H9 (cell line): ENCODE results near the gene GLT6D1. TPM values are rescaled to one million over a fixed set of nuclear protein-coding genes. Genes with fewer than 3 reads are reported as not detected.

Experiments
- DNase-seq: peaks from one replicate; pipeline ENCODE4 v3.0.0-alpha.2; 2017
- H2AFZ ChIP-seq: one replicate; pipeline ENCODE4 v1.6.1; 2013; ENCODE audit warnings: mild to moderate bottlenecking, low read length, control low read depth, moderate library complexity
- H2AK5ac ChIP-seq: 2 replicates; pipeline ENCODE4 v1.6.1; 2013; ENCODE audit warnings: low read length, control low read depth, mixed read lengths; ENCODE audit not compliant: insufficient read length
- H2BK120ac ChIP-seq: one replicate; pipeline ENCODE4 v1.6.1; 2013; ENCODE audit warnings: low read depth, mild to moderate bottlenecking, low read length, control low read depth, inconsistent platforms; ENCODE audit not compliant: poor library complexity, severe bottlenecking
- H2BK12ac ChIP-seq: 2 replicates; pipeline ENCODE4 v1.6.1; 2013; ENCODE audit warnings: low read length, control low read depth, mixed read lengths, low read depth; ENCODE audit not compliant: insufficient read length
- H2BK15ac ChIP-seq: 2 replicates; pipeline ENCODE4 v1.6.1; 2013; ENCODE audit warnings: low read depth, low read length, control low read depth
- H2BK20ac ChIP-seq: one replicate; pipeline ENCODE4 v1.6.1; 2013; ENCODE audit warnings: low read depth, mild to moderate bottlenecking, low read length, control low read depth, inconsistent platforms; ENCODE audit not compliant: poor library complexity, severe bottlenecking
- H2BK5ac ChIP-seq: 2 replicates; pipeline ENCODE4 v1.6.1; 2013; ENCODE audit warnings: low read length, control low read depth, mixed read lengths; ENCODE audit not compliant: insufficient read length
- H3K14ac ChIP-seq: 2 replicates; pipeline ENCODE4 v1.6.1; 2013; ENCODE audit warnings: low read length, control low read depth; ENCODE audit not compliant: insufficient read depth
- H3K18ac ChIP-seq: 2 replicates; pipeline ENCODE4 v1.6.1; 2013; ENCODE audit warnings: low read depth, mild to moderate bottlenecking, mixed read lengths, low read length, control low read depth; ENCODE audit not compliant: insufficient read length
- H3K23ac ChIP-seq: 2 replicates; pipeline ENCODE4 v1.6.1; 2013; ENCODE audit warnings: low read length, control low read depth, mixed read lengths, low read depth; ENCODE audit not compliant: insufficient read length
- H3K23me2 ChIP-seq: 2 replicates; pipeline ENCODE4 v1.6.1; 2013; ENCODE audit warnings: low read depth, mild to moderate bottlenecking, mixed read lengths, low read length, control low read depth; ENCODE audit not compliant: insufficient read length, poor library complexity, severe bottlenecking
- H3K27ac ChIP-seq: 2 replicates; pipeline ENCODE4 v1.5.1; 2013; ENCODE audit warnings: low read length, control low read depth, mixed read lengths, low read depth; ENCODE audit not compliant: insufficient read length
- H3K27me3 ChIP-seq: 2 replicates; pipeline ENCODE4 v1.6.1; 2013; ENCODE audit warnings: low read length, control low read depth, inconsistent platforms; ENCODE audit not compliant: insufficient read depth
- H3K4ac ChIP-seq: 2 replicates; pipeline ENCODE4 v1.6.1; 2013; ENCODE audit warnings: low read depth, mild to moderate bottlenecking, control low read depth, inconsistent platforms, low read length, moderate library complexity
- H3K4me1 ChIP-seq: 2 replicates; pipeline ENCODE4 v1.6.1; 2013; ENCODE audit warnings: low read length, control low read depth, inconsistent platforms; ENCODE audit not compliant: insufficient read depth
- H3K4me2 ChIP-seq: 2 replicates; pipeline ENCODE4 v1.6.1; 2013; ENCODE audit warnings: low read length, control low read depth, mixed read lengths; ENCODE audit not compliant: insufficient read length, insufficient read depth
- H3K56ac ChIP-seq: 2 replicates; pipeline ENCODE4 v1.6.1; 2013; ENCODE audit warnings: low read depth, mild to moderate bottlenecking, mixed read lengths, low read length, control low read depth; ENCODE audit not compliant: insufficient read length
- H3K79me1 ChIP-seq: 2 replicates; pipeline ENCODE4 v1.6.1; 2013; ENCODE audit warnings: low read depth, mild to moderate bottlenecking, moderate library complexity, low read length, control low read depth, inconsistent platforms; ENCODE audit not compliant: insufficient read depth, poor library complexity, severe bottlenecking
- H3K79me2 ChIP-seq: 2 replicates; pipeline ENCODE4 v1.6.1; 2013; ENCODE audit warnings: low read length, control low read depth, inconsistent platforms; ENCODE audit not compliant: insufficient read depth
- H3K9ac ChIP-seq: 2 replicates; pipeline ENCODE4 v1.6.1; 2013; ENCODE audit warnings: low read length, control low read depth, mixed read lengths; ENCODE audit not compliant: insufficient read length; ENCODE audit errors: extremely low read depth
- H3K9me3 ChIP-seq: one replicate; pipeline ENCODE4 v1.6.1; 2013; ENCODE audit warnings: low read depth, low read length, inconsistent platforms; ENCODE audit not compliant: control insufficient read depth
- H3T11ph ChIP-seq: one replicate; pipeline ENCODE4 v1.6.1; 2013; ENCODE audit warnings: mild to moderate bottlenecking, low read length, control low read depth, inconsistent platforms
- H4K20me1 ChIP-seq: one replicate; pipeline ENCODE4 v1.6.1; 2013; ENCODE audit not compliant: control insufficient read depth, insufficient read length, insufficient read depth
- H4K5ac ChIP-seq: 2 replicates; pipeline ENCODE4 v1.6.1; 2013; ENCODE audit warnings: low read depth, mild to moderate bottlenecking, mixed read lengths, low read length, control low read depth; ENCODE audit not compliant: insufficient read length
- H4K8ac ChIP-seq: replicated peaks from 2 replicates; pipeline ENCODE4 v1.6.1; 2013; ENCODE audit warnings: low read length, control low read depth, mixed read lengths, low read depth; ENCODE audit not compliant: insufficient read length
- H4K91ac ChIP-seq: 2 replicates; pipeline ENCODE4 v1.6.1; 2013; ENCODE audit warnings: low read depth, mild to moderate bottlenecking, moderate library complexity, mixed read lengths, low read length, control low read depth; ENCODE audit not compliant: insufficient read length
- H3K27ac Mint-ChIP-seq, 3 experiments: 2 replicates in 2 of 3; 3 replicates in 1 of 3; pipeline ENCODE4 v1.8.0; 2020 to 2021; ENCODE audit warnings: mixed read lengths in 3 of 3, mild to moderate bottlenecking in 1 of 3, moderate library complexity in 1 of 3
- H3K27me3 Mint-ChIP-seq: 2 replicates; pipeline ENCODE4 v1.8.0; 2021; ENCODE audit warnings: low read depth, mild to moderate bottlenecking, moderate library complexity, mixed read lengths
- H3K36me3 Mint-ChIP-seq, 3 experiments: 2 replicates in 2 of 3; 3 replicates in 1 of 3; pipeline ENCODE4 v1.8.0; 2020 to 2021; ENCODE audit warnings: low read depth in 3 of 3, mixed read lengths in 3 of 3; ENCODE audit not compliant: insufficient read depth in 1 of 3
- H3K4me1 Mint-ChIP-seq, 2 experiments: 2 replicates each; pipeline ENCODE4 v1.8.0; 2020; ENCODE audit warnings: mixed read lengths in 2 of 2
- H3K4me3 Mint-ChIP-seq, 2 experiments: 2 replicates in 1 of 2; 3 replicates in 1 of 2; pipeline ENCODE4 v1.8.0; 2020 to 2021; ENCODE audit warnings: mild to moderate bottlenecking in 2 of 2, mixed read lengths in 2 of 2, moderate library complexity in 1 of 2
- H3K9me3 Mint-ChIP-seq, 2 experiments: 2 replicates in 1 of 2; 3 replicates in 1 of 2; pipeline ENCODE4 v1.8.0; 2020; ENCODE audit warnings: mild to moderate bottlenecking in 2 of 2, mixed read lengths in 2 of 2, moderate library complexity in 1 of 2
- WGBS: extraction: QIAGEN DNeasy Blood & Tissue Kit; methylation state at CpG from one replicate; pipeline ENCODE4 v1.1.7; 2013; ENCODE audit warnings: missing lambda C conversion rate, low lambda C conversion rate, mixed read lengths; ENCODE audit not compliant: insufficient read length; ENCODE audit errors: extremely low coverage; 5-methylcytosine and 5-hydroxymethylcytosine counted together
- total RNA-seq: library from RNA; stranded (reverse); gene quantifications from 2 replicates; pipeline ENCODE4 v1.2.1, GENCODE V29; 2021
- TF ChIP-seq, protein P1 (sequence below): fragments of 200-600 bp; sonication (generic); conservative IDR thresholded peaks from 3 replicates; pipeline ENCODE4 v1.8.0; 2021; ENCODE audit warnings: antibody characterized with exemption, mild to moderate bottlenecking

GLT6D1 gene
- total RNA-seq, 1 experiment from 2014 or later: not detected

- Mint-ChIP-seq H3K27ac (no peak overlapping the region), H3K4me1 (peaks cover 0 to 9% of the 10 kb centered on the region in 2 experiments; a peak in 2 of 4 replicates), H3K4me3 (no peak overlapping the region), H3K36me3 (no peaks in the 10 kb centered on the region), H3K9me3 (peaks cover 0 to 2% of the 10 kb centered on the region in 2 experiments; a peak in 3 of 5 replicates), H3K27me3 (peaks cover 2% of the 10 kb centered on the region)
- no peak overlapping the region for H2BK5ac ChIP-seq
- no peak overlapping the region for H3T11ph ChIP-seq
- no peaks in the 10 kb centered on the region for H3K79me2 ChIP-seq
- no peak overlapping the region for H2BK12ac ChIP-seq
- no peaks in the 10 kb centered on the region for H3K27me3 ChIP-seq
- no peak overlapping the region for H2BK120ac ChIP-seq
- no peak overlapping the region for H3K56ac ChIP-seq
- no peak overlapping the region for H3K23ac ChIP-seq
- no peak overlapping the region for H3K4ac ChIP-seq
- TF ChIP-seq, protein P1, sequence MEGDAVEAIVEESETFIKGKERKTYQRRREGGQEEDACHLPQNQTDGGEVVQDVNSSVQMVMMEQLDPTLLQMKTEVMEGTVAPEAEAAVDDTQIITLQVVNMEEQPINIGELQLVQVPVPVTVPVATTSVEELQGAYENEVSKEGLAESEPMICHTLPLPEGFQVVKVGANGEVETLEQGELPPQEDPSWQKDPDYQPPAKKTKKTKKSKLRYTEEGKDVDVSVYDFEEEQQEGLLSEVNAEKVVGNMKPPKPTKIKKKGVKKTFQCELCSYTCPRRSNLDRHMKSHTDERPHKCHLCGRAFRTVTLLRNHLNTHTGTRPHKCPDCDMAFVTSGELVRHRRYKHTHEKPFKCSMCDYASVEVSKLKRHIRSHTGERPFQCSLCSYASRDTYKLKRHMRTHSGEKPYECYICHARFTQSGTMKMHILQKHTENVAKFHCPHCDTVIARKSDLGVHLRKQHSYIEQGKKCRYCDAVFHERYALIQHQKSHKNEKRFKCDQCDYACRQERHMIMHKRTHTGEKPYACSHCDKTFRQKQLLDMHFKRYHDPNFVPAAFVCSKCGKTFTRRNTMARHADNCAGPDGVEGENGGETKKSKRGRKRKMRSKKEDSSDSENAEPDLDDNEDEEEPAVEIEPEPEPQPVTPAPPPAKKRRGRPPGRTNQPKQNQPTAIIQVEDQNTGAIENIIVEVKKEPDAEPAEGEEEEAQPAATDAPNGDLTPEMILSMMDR: no peak
- H3K23me2 ChIP-seq: no peaks in the 10 kb centered on the region
- no peak overlapping the region for H2AK5ac ChIP-seq
- H3K9ac ChIP-seq: no peak overlapping the region
- H4K8ac ChIP-seq: no peak overlapping the region
- no peak overlapping the region for H4K5ac ChIP-seq
- H3K18ac ChIP-seq: no peak overlapping the region
- H2AFZ ChIP-seq: no peak overlapping the region
- no peak overlapping the region for H3K27ac ChIP-seq
- no peak overlapping the region for H2BK15ac ChIP-seq
- no peak overlapping the region for H2BK20ac ChIP-seq
- no peak overlapping the region for H3K14ac ChIP-seq
- DNase-seq: peak; percentile 49
- WGBS: no CpG with 5 or more reads among the region's 31 CpGs
- no peak overlapping the region for H3K4me2 ChIP-seq
- H3K4me1 ChIP-seq: no peaks in the 10 kb centered on the region
- no peaks in the 10 kb centered on the region for H3K79me1 ChIP-seq
- no peaks in the 10 kb centered on the region for H4K20me1 ChIP-seq
- no peaks in the 10 kb centered on the region for H3K9me3 ChIP-seq
- H4K91ac ChIP-seq: no peak overlapping the region
Measured at GRCh38 chr9:135604437-135605237, 34.7 kb downstream of the GLT6D1 start.
